MCF 10A (cell line): Measurements from ENCODE around the gene OTOA. TPM values are rescaled to one million over a fixed set of nuclear protein-coding genes. Genes with fewer than 3 reads are reported as not detected.

Source experiments
- BruUV-seq: library from RNA; stranded (reverse); fragments of 400-500 nt; replicated peaks from 2 replicates; lab custom pipeline; 2021; lab: Mats Ljungman, UMichigan
- CTCF ChIA-PET: fragments of 300-600 bp; sonication (Branson Sonifier 250); formaldehyde crosslinking; extraction: SDS; loops from one replicate; lab custom pipeline; 2021; ENCODE audit warnings: antibody characterized with exemption, inconsistent platforms; lab: Yijun Ruan, JAX
- POLR2A ChIA-PET: fragments of 300-600, 350-650 bp; sonication (Branson Sonifier 250); formaldehyde crosslinking; extraction: SDS; loops from one replicate; lab custom pipeline; 2020; ENCODE audit warnings: antibody characterized with exemption, inconsistent platforms; lab: Yijun Ruan, JAX
- DNase-seq: peaks from one replicate; pipeline ENCODE4 v3.0.0-alpha.2; 2018; ENCODE audit not compliant: unreplicated experiment
- H3K27ac Mint-ChIP-seq: one replicate; pipeline ENCODE4 v1.8.0; 2022; ENCODE audit warnings: mild to moderate bottlenecking, low read depth, mixed read lengths; ENCODE audit not compliant: unreplicated experiment
- H3K27me3 Mint-ChIP-seq: one replicate; pipeline ENCODE4 v1.8.0; 2022; ENCODE audit warnings: mixed read lengths; ENCODE audit not compliant: insufficient read depth, unreplicated experiment
- H3K36me3 Mint-ChIP-seq: one replicate; pipeline ENCODE4 v1.8.0; 2022; ENCODE audit warnings: mild to moderate bottlenecking, moderate library complexity, mixed read lengths; ENCODE audit not compliant: insufficient read depth, unreplicated experiment
- H3K4me1 Mint-ChIP-seq: one replicate; pipeline ENCODE4 v1.8.0; 2022; ENCODE audit warnings: mixed read lengths; ENCODE audit not compliant: insufficient read depth, unreplicated experiment
- H3K4me3 Mint-ChIP-seq: one replicate; pipeline ENCODE4 v1.8.0; 2022; ENCODE audit warnings: mild to moderate bottlenecking, moderate library complexity, mixed read lengths; ENCODE audit not compliant: unreplicated experiment
- H3K9me3 Mint-ChIP-seq: one replicate; pipeline ENCODE4 v1.8.0; 2022; ENCODE audit warnings: mixed read lengths; ENCODE audit not compliant: unreplicated experiment
- intact Hi-C: fragments of 100-400 bp; cut with micrococcal nuclease; formaldehyde crosslinking; loops from 2 replicates; pipeline ENCODE4 v1.14.1; 2022
- total RNA-seq: library from RNA; stranded (reverse); gene quantifications from 2 replicates; pipeline ENCODE4 v1.2.3, GENCODE V29; 2022
- TF ChIP-seq, protein P1 (sequence below): fragments of 200-600 bp; IDR thresholded peaks from one replicate; pipeline ENCODE4 v1.8.0; 2022; ENCODE audit warnings: antibody characterized with exemption, mild to moderate bottlenecking; ENCODE audit not compliant: unreplicated experiment

The OTOA gene
- total RNA-seq, 1 experiment from 2014 or later, result 0.12 TPM

DNA sequence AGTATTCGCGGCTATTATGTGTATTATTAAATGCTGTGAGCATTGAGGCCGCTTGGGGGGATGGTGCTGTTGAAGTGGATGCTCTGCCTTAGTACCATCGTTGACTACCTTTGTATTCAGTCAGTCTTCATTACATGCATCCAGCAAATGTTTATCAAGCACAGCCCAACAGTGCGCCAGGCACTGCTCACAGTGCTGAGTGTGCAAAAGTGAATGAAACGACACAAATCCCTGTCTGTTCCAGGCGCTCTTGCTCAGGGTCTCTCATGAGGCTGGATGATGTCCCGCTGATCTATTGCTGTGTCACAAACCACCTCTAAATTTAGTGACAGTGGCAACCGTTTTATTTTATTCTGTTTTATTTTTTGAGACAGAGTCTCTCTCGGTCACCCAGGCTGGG, 53.8 kb downstream of the OTOA start:
- intact Hi-C loops, result no loop called here
- DNase-seq, result no peak
- Mint-ChIP-seq H3K4me1 (peaks cover 4% of the 10 kb centered on the region), H3K4me3 (no peak overlapping the region), H3K9me3 (no peaks in the 10 kb centered on the region), H3K27ac (no peak overlapping the region), H3K36me3 (no peaks in the 10 kb centered on the region), H3K27me3 (no peaks in the 10 kb centered on the region)
- no TSS peak for BruUV-seq
- ChIA-PET CTCF (interaction anchor here (2.6 to 3.6 kb wide), 2 partner anchors 9 to 60 kb away, joined by 12 to 24 read pairs; no protein-coding TSS in a partner anchor), POLR2A (no interaction called here)
- TF ChIP-seq, protein P1, sequence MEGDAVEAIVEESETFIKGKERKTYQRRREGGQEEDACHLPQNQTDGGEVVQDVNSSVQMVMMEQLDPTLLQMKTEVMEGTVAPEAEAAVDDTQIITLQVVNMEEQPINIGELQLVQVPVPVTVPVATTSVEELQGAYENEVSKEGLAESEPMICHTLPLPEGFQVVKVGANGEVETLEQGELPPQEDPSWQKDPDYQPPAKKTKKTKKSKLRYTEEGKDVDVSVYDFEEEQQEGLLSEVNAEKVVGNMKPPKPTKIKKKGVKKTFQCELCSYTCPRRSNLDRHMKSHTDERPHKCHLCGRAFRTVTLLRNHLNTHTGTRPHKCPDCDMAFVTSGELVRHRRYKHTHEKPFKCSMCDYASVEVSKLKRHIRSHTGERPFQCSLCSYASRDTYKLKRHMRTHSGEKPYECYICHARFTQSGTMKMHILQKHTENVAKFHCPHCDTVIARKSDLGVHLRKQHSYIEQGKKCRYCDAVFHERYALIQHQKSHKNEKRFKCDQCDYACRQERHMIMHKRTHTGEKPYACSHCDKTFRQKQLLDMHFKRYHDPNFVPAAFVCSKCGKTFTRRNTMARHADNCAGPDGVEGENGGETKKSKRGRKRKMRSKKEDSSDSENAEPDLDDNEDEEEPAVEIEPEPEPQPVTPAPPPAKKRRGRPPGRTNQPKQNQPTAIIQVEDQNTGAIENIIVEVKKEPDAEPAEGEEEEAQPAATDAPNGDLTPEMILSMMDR, result no peak

DNA sequence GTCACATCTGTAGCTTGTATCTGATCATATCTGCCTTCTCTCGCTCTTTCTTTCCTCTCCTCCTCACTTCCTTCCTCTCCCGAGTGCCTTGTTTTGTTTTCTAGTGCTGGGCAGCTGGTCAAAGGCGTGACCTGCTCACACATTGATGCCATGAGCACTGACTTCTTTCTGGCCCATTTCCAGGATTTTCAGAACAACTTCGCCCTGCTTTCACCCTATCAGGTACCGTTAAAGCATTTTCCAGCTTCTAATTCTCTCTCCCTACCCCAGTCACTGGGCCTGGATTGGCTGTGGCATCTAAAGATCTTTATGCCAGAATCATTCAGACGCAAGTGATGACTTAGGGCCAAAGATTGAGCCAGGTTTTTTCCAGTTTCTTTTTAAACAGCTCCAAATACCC, 55.5 kb downstream of the OTOA start:
- Mint-ChIP-seq H3K9me3 (no peaks in the 10 kb centered on the region), H3K27ac (no peak overlapping the region), H3K4me1 (peaks cover 4% of the 10 kb centered on the region), H3K36me3 (no peaks in the 10 kb centered on the region), H3K27me3 (no peaks in the 10 kb centered on the region), H3K4me3 (no peak overlapping the region)
- DNase-seq, result no peak
- POLR2A ChIA-PET, result interaction anchor here (0.8 kb wide), 1 partner anchor 9 kb away, joined by 4 read pairs; no protein-coding TSS in a partner anchor
- intact Hi-C loops, result no loop called here
- TF ChIP-seq, protein P1, result no peak
- BruUV-seq, result no TSS peak
- CTCF ChIA-PET, result interaction anchor here (2.6 to 3.6 kb wide), 2 partner anchors 10 to 62 kb away, joined by 12 to 24 read pairs; no protein-coding TSS in a partner anchor

DNA sequence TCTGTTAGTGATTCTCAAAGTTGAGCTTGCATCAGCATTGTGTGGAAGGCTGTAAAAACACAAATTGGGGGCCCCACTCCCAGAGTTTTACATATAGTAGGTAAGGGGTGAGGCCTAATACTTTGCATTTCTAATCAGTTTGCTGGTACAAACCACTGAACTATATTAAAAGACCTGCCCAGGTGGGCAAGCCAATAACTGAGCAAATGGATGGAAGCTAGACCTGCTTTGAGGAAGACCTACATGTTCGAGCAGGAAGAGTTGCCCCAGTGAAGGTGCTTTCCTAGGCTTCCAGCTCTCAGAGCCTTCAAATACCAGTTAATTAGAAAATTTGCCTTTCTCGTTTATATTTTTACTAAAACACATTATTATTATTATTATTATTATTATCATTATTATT, 56.8 kb downstream of the OTOA start:
- TF ChIP-seq, protein P1, result no peak
- H3K4me3 Mint-ChIP-seq, result no peak overlapping the region
- peaks cover 4% of the 10 kb centered on the region for H3K4me1 Mint-ChIP-seq
- CTCF ChIA-PET, result interaction anchor here (3.6 kb wide), 1 partner anchor 11 kb away, joined by 24 read pairs; no protein-coding TSS in a partner anchor
- H3K27ac Mint-ChIP-seq, result no peak overlapping the region
- H3K36me3 Mint-ChIP-seq, result no peaks in the 10 kb centered on the region
- intact Hi-C loops, result no loop called here
- POLR2A ChIA-PET, result no interaction called here
- no peaks in the 10 kb centered on the region for H3K9me3 Mint-ChIP-seq
- no peak for DNase-seq
- no TSS peak for BruUV-seq
- H3K27me3 Mint-ChIP-seq, result no peaks in the 10 kb centered on the region

DNA sequence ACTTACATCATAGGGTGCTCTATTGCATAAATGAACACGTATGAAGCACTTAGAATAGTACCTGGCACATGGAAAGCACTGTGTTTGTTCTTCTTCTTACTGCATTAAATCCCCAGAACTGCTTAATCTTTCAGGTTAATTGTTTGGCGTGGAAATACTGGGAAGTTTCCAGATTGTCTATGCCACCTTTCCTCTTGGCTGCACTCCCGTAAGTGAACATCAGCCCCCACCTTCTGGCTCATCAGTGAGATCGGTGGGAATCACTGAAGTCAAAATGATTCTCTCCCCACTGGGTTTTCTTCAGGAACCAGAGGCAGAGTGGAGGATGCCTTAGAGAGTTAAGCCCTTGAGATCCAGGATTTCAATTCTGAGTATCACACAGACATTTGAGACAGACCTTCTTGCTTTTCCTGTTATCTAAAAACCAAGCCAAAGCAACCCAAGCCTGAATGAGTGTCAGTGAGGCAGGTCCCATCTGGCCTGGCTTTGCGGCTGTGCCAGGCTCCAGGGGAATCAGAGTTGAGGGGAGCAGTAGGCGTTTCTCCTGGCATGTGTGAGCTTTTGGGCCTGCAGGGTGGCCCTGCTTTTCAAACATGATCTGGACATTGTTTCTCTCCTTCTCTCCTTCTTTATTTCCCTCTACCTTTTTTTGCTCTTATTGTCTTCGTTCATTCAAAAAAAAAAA, 59.1 kb downstream of the OTOA start:
- no TSS peak for BruUV-seq
- POLR2A ChIA-PET, result no interaction called here

More for the DNA sequence above, 59.1 kb downstream of the OTOA start:
- CTCF ChIA-PET, result interaction anchor here (0.5 to 1.5 kb wide), 4 partner anchors 14 to 79 kb away, joined by 3 to 7 read pairs (median 5); no protein-coding TSS in a partner anchor
- intact Hi-C loops, result no loop called here
- H3K4me3 Mint-ChIP-seq, result no peak overlapping the region
- H3K27me3 Mint-ChIP-seq, result no peaks in the 10 kb centered on the region
- TF ChIP-seq, protein P1, result no peak
- H3K4me1 Mint-ChIP-seq, result peaks cover 4% of the 10 kb centered on the region
- no peaks in the 10 kb centered on the region for H3K9me3 Mint-ChIP-seq
- no peaks in the 10 kb centered on the region for H3K36me3 Mint-ChIP-seq
- DNase-seq, result no peak
- H3K27ac Mint-ChIP-seq, result no peak overlapping the region
